ENCODE data around the gene CXCL13.

DNA sequence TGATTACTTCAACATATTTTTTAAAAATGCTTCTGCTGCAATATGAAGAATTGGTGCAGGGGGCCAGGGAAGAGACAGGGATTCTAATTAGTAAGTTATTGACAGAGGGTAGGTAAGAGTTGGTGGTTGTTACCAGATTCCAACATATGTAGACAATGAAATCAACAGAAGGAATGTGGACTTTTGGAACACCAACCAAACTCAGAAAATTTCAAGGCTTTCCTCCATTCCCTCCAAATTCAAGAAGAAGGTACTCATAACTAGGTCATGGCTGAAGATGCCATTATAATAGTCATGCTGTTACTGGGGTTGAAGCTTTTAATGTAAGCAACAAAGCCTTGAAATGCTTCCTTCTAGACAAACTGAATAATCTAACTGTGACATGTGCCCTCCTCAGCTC is 22.9 kb upstream of the CXCL13 start:
- TF ChIP-seq, protein P1, sequence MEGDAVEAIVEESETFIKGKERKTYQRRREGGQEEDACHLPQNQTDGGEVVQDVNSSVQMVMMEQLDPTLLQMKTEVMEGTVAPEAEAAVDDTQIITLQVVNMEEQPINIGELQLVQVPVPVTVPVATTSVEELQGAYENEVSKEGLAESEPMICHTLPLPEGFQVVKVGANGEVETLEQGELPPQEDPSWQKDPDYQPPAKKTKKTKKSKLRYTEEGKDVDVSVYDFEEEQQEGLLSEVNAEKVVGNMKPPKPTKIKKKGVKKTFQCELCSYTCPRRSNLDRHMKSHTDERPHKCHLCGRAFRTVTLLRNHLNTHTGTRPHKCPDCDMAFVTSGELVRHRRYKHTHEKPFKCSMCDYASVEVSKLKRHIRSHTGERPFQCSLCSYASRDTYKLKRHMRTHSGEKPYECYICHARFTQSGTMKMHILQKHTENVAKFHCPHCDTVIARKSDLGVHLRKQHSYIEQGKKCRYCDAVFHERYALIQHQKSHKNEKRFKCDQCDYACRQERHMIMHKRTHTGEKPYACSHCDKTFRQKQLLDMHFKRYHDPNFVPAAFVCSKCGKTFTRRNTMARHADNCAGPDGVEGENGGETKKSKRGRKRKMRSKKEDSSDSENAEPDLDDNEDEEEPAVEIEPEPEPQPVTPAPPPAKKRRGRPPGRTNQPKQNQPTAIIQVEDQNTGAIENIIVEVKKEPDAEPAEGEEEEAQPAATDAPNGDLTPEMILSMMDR (IDR thresholded peaks at IDR 0.05) = no peak
- no peak for TF ChIP-seq EP300 (IDR thresholded peaks at IDR 0.05)
- TF ChIP-seq POLR2A (IDR thresholded peaks at IDR 0.05) = no peak
